Neural cell (in vitro differentiated cells): ENCODE results near the gene LSM14B. TPM values are rescaled to one million over a fixed set of nuclear protein-coding genes. Genes with fewer than 3 reads are reported as not detected.

Experiments used
- H2AFZ ChIP-seq: fragments of 200-600, 300-800 bp; sonication (generic), shearing (Covaris generic); 2 replicates; pipeline ENCODE4 v1.6.0; 2014; ENCODE audit warnings: low read depth, mild to moderate bottlenecking, antibody characterized with exemption, low read length, moderate library complexity
- H3F3A ChIP-seq: fragments of 200-600 bp; shearing (Covaris generic); 2 replicates; pipeline ENCODE4 v1.6.1; 2016; ENCODE audit warnings: mild to moderate bottlenecking, moderate library complexity, mixed read lengths, antibody characterized with exemption, low read length; ENCODE audit not compliant: insufficient read depth, poor library complexity, severe bottlenecking
- H3K27ac ChIP-seq: fragments of 200-600, 300-800 bp; sonication (generic), shearing (Covaris generic); 2 replicates; pipeline ENCODE4 v1.5.1; 2014; ENCODE audit warnings: mild to moderate bottlenecking, low read length, moderate library complexity
- H3K27me3 ChIP-seq: fragments of 300-800, 200-600 bp; sonication (generic), shearing (Covaris generic); 2 replicates; pipeline ENCODE4 v1.6.0; 2014; ENCODE audit warnings: mild to moderate bottlenecking, low read depth, low read length, moderate library complexity; ENCODE audit not compliant: insufficient read depth
- H3K36me3 ChIP-seq: fragments of 300-800, 200-600 bp; sonication (generic), shearing (Covaris generic); 2 replicates; pipeline ENCODE4 v1.5.1; 2014; ENCODE audit warnings: mild to moderate bottlenecking, antibody characterized with exemption, low read length, moderate library complexity; ENCODE audit not compliant: insufficient read depth
- H3K4me2 ChIP-seq: fragments of 300-800, 200-600 bp; sonication (generic), shearing (Covaris generic); 2 replicates; pipeline ENCODE4 v1.6.0; 2014; ENCODE audit warnings: mild to moderate bottlenecking, low read length
- H3K4me3 ChIP-seq: fragments of 300-800, 200-600 bp; sonication (generic), shearing (Covaris generic); 2 replicates; pipeline ENCODE4 v1.5.1; 2014; ENCODE audit warnings: mild to moderate bottlenecking, low read length, moderate library complexity
- H3K79me2 ChIP-seq: fragments of 200-600 bp; shearing (Covaris generic); replicated peaks from 2 replicates; pipeline ENCODE4 v1.6.0; 2014; ENCODE audit warnings: mild to moderate bottlenecking, low read length, moderate library complexity; ENCODE audit not compliant: insufficient read depth
- H3K9ac ChIP-seq: fragments of 300-800, 200-600 bp; sonication (generic), shearing (Covaris generic); 2 replicates; pipeline ENCODE4 v1.6.1; 2016; ENCODE audit warnings: mild to moderate bottlenecking, low read length, mixed read lengths
- H3K9me2 ChIP-seq: fragments of 200-600 bp; shearing (Covaris generic); 2 replicates; pipeline ENCODE4 v1.6.1; 2016; ENCODE audit warnings: mild to moderate bottlenecking, low read length, mixed read lengths; ENCODE audit not compliant: insufficient read depth
- H3K9me3 ChIP-seq: fragments of 200-600, 300-800 bp; sonication (generic), shearing (Covaris generic); 2 replicates; pipeline ENCODE4 v1.6.1; 2016; ENCODE audit warnings: mild to moderate bottlenecking, mixed run types, low read length, moderate library complexity, mixed read lengths
- H4K20me1 ChIP-seq: fragments of 200-600 bp; shearing (Covaris generic); 2 replicates; pipeline ENCODE4 v1.6.1; 2016; ENCODE audit warnings: mild to moderate bottlenecking, mixed run types; ENCODE audit not compliant: insufficient read depth
- EP300 ChIP-seq: fragments of 450-650 bp; conservative IDR thresholded peaks from 2 replicates; pipeline ENCODE4 v1.6.1; 2014; ENCODE audit warnings: antibody characterized with exemption, mild to moderate bottlenecking, moderate library complexity; ENCODE audit not compliant: poor library complexity, severe bottlenecking
- EZH2 ChIP-seq: fragments of 200-600, 300-800 bp; shearing (Covaris generic), sonication (generic); IDR thresholded peaks from 2 replicates; pipeline ENCODE4 v1.6.1; 2014; ENCODE audit warnings: antibody characterized with exemption, low read length, borderline replicate concordance, mild to moderate bottlenecking; ENCODE audit not compliant: insufficient read depth, poor library complexity, severe bottlenecking
- MXI1 ChIP-seq: fragments of 450-650 bp; conservative IDR thresholded peaks from 2 replicates; pipeline ENCODE4 v1.6.1; 2014; ENCODE audit warnings: antibody characterized with exemption, mild to moderate bottlenecking; ENCODE audit not compliant: poor library complexity, severe bottlenecking
- POLR2AphosphoS5 ChIP-seq: IDR thresholded peaks from 2 replicates; pipeline ENCODE4 v1.6.1; 2012
- RAD21 ChIP-seq: fragments of 450-650 bp; conservative IDR thresholded peaks from 2 replicates; pipeline ENCODE4 v1.6.1; 2014; ENCODE audit warnings: antibody characterized with exemption, mild to moderate bottlenecking, moderate library complexity
- SMC3 ChIP-seq: fragments of 450-650 bp; conservative IDR thresholded peaks from 2 replicates; pipeline ENCODE4 v1.6.1; 2014; ENCODE audit warnings: antibody characterized with exemption, mild to moderate bottlenecking, moderate library complexity; ENCODE audit not compliant: poor library complexity
- TAF1 ChIP-seq: IDR thresholded peaks from 2 replicates; pipeline ENCODE4 v1.6.1; 2012; ENCODE audit warnings: low read depth
- polyA plus RNA-seq: library from polyadenylated mRNA; depleted of rRNA; stranded (reverse); fragments of >200 nt; gene quantifications from 2 replicates; pipeline ENCODE4 v1.2.3, GENCODE V29; 2014
- TF ChIP-seq, protein P1 (sequence below): fragments of 450-650 bp; IDR thresholded peaks from 2 replicates; pipeline ENCODE4 v1.5.1; 2014; ENCODE audit warnings: antibody characterized with exemption, mild to moderate bottlenecking, moderate library complexity; ENCODE audit not compliant: poor library complexity, severe bottlenecking
- TF ChIP-seq, protein P2 (sequence below): IDR thresholded peaks from 2 replicates; pipeline ENCODE4 v1.6.1; 2012; ENCODE audit warnings: borderline replicate concordance

Gene LSM14B
- polyA plus RNA-seq, 1 donor from 2014 or later = 213 TPM

DNA sequence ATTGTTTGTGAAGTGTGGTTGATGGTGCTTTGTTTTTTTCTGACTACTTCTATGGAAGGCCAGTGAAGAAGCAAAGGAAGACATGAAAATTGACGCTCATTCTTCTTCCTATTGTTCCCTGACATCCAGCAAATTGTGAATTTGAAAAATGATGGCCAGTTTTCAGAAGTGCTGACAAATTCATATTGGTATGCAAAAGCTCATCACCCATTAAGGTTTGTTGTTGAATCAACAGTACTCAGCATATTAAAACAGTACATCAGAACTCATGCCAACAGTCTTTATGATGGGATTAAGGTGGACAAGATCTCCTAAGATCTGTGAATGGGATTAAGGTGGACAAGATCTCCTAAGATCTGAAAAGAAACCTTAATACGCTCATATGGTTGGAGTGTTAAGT is 59.5 kb downstream of the LSM14B start:
- Histone ChIP-seq H3K79me2 (peaks cover 9% of the 10 kb centered on the region), H3K4me3 (peak overlapping the region; percentile 93), H3K9ac (no peak overlapping the region), H3K27me3 (no peaks in the 10 kb centered on the region), H3K9me2 (no peaks in the 10 kb centered on the region), H3K9me3 (no peaks in the 10 kb centered on the region), H2AFZ (no peak overlapping the region), H3F3A (peaks cover 5% of the 10 kb centered on the region), H4K20me1 (no peaks in the 10 kb centered on the region), H3K27ac (no peak overlapping the region), H3K36me3 (no peaks in the 10 kb centered on the region), H3K4me2 (peak overlapping the region; percentile 49)
- TF ChIP-seq EZH2 = no peak
- no peak for TF ChIP-seq POLR2AphosphoS5
- TF ChIP-seq SMC3 = no peak

DNA sequence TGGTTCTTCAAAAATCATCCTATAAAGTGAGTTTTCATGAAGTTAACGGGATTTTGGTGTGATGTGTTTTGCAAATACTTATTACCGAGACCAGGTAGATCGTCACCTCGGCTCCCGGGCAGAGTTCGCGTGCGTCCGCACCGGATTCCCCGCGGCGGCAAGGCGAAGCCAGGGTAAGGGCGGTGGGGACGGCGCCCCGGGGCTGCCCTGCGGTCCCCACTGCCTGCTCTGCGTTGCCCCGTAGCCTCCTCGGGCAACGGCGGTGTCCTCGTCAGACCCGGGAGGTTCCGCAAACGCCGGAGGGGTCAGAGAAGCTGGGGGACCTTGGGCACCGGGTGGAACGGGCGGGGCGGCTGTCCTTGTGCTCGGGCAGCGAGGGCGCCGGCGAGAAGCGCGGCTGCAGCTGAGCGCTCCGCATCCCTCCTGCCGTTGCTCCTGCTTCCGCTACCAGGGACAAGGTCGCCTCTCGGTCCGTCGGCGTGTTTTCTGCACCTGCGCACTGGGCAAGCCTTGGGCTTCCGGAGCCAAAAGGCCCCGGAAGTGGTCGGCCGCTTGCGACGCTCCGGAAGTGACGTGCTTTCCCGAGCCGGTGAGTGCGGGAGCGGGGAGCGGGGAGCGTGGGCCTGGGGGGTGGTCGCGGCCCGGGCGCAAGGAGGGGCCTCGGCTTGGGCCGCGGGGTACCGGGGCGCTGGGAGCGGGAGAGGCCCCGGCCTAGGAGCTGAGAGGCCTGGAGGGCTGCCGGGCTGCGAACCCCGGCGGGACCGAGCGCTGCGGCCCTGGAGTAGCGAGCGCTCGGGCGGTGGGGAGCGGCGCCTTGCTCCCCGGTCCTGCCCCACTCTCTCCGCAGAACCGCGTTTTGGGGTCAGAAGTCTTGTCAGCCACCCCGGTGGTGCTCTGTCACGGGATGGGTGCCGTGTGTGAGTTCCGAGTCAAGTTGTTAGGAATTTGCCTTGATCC is 60.5 kb downstream of the LSM14B start, which contains the start of gene MTG2:
Gene MTG2 (plus strand): TSS at position 560 of the 957 bp plus-strand sequence. CDS start 10,393 bp downstream, outside the sequence.
- H3K9me3 ChIP-seq = no peaks in the 10 kb centered on the region
- peaks cover 5% of the 10 kb centered on the region for H3F3A ChIP-seq
- peaks cover 17% of the 10 kb centered on the region for H3K79me2 ChIP-seq
- H4K20me1 ChIP-seq = no peaks in the 10 kb centered on the region
- H3K27ac ChIP-seq = peak within 1 kb of the TSS; percentile 73
- no peaks in the 10 kb centered on the region for H3K9me2 ChIP-seq
- TF ChIP-seq, protein P1, sequence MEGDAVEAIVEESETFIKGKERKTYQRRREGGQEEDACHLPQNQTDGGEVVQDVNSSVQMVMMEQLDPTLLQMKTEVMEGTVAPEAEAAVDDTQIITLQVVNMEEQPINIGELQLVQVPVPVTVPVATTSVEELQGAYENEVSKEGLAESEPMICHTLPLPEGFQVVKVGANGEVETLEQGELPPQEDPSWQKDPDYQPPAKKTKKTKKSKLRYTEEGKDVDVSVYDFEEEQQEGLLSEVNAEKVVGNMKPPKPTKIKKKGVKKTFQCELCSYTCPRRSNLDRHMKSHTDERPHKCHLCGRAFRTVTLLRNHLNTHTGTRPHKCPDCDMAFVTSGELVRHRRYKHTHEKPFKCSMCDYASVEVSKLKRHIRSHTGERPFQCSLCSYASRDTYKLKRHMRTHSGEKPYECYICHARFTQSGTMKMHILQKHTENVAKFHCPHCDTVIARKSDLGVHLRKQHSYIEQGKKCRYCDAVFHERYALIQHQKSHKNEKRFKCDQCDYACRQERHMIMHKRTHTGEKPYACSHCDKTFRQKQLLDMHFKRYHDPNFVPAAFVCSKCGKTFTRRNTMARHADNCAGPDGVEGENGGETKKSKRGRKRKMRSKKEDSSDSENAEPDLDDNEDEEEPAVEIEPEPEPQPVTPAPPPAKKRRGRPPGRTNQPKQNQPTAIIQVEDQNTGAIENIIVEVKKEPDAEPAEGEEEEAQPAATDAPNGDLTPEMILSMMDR = peak; percentile 29
- TF ChIP-seq SMC3 = peak; percentile 62
- no peak for TF ChIP-seq TAF1
- TF ChIP-seq, protein P2, sequence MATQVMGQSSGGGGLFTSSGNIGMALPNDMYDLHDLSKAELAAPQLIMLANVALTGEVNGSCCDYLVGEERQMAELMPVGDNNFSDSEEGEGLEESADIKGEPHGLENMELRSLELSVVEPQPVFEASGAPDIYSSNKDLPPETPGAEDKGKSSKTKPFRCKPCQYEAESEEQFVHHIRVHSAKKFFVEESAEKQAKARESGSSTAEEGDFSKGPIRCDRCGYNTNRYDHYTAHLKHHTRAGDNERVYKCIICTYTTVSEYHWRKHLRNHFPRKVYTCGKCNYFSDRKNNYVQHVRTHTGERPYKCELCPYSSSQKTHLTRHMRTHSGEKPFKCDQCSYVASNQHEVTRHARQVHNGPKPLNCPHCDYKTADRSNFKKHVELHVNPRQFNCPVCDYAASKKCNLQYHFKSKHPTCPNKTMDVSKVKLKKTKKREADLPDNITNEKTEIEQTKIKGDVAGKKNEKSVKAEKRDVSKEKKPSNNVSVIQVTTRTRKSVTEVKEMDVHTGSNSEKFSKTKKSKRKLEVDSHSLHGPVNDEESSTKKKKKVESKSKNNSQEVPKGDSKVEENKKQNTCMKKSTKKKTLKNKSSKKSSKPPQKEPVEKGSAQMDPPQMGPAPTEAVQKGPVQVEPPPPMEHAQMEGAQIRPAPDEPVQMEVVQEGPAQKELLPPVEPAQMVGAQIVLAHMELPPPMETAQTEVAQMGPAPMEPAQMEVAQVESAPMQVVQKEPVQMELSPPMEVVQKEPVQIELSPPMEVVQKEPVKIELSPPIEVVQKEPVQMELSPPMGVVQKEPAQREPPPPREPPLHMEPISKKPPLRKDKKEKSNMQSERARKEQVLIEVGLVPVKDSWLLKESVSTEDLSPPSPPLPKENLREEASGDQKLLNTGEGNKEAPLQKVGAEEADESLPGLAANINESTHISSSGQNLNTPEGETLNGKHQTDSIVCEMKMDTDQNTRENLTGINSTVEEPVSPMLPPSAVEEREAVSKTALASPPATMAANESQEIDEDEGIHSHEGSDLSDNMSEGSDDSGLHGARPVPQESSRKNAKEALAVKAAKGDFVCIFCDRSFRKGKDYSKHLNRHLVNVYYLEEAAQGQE = no peak
- peak; percentile 59 for TF ChIP-seq EP300
- no peak for TF ChIP-seq EZH2
- TF ChIP-seq POLR2AphosphoS5 = peak; percentile 88
- peak; percentile 94 for TF ChIP-seq MXI1
- TF ChIP-seq RAD21 = peak; percentile 59
- peak within 1 kb of the TSS; percentile 88 for H3K9ac ChIP-seq
- peak within 1 kb of the TSS; percentile 84 for H2AFZ ChIP-seq
- no peaks in the 10 kb centered on the region for H3K36me3 ChIP-seq
- H3K27me3 ChIP-seq = no peaks in the 10 kb centered on the region
- peak within 1 kb of the TSS; percentile 92 for H3K4me2 ChIP-seq
- H3K4me3 ChIP-seq = peak within 1 kb of the TSS; percentile 93
